ENCODE results near the gene LIPA.
A peak's percentile ranks its signal among the peaks of the same experiment; 100 is the strongest.
"Not testable (repeated sequence)": the region's sequence is repeated elsewhere in the genome, so short reads cannot be mapped to it uniquely, and the experiment has no call there.

The LIPA gene

GRCh38 chr10:89251409-89252224 lies at the start of gene LIPA:
TSS of gene LIPA (minus strand) at chr10:89251775. CDS start at chr10:89247648, 4,127 bp downstream.
- FAIRE-seq = peak; percentile 100
- peak; percentile 76 for TF ChIP-seq POLR2A (IDR thresholded peaks at IDR 0.05; ENCODE audit: low read depth, low read length)
- peak; percentile 97 for DNase-seq (ENCODE audit: insufficient read length, low spot score)

- FAIRE-seq (peak; percentile 88), DNase-seq (ENCODE audit: insufficient read length, low spot score) (no peak)
Measured at GRCh38 chr10:89301232-89301631, 49.7 kb upstream of the LIPA start.

GRCh38 chr10:89299031-89299430 lies 47.5 kb upstream of the LIPA start:
- no peak for FAIRE-seq
- no peak for TF ChIP-seq POLR2A (IDR thresholded peaks at IDR 0.05; ENCODE audit: low read depth, low read length)

More at GRCh38 chr10:89301232-89301631, 49.7 kb upstream of the LIPA start:
- no peak for TF ChIP-seq POLR2A (IDR thresholded peaks at IDR 0.05; ENCODE audit: low read depth, low read length)

GRCh38 chr10:89297791-89298190 lies 46.2 kb upstream of the LIPA start:
- no peak for TF ChIP-seq POLR2A (IDR thresholded peaks at IDR 0.05; ENCODE audit: low read depth, low read length)
- no peak for FAIRE-seq
- no peak for DNase-seq (ENCODE audit: insufficient read length, low spot score)

More at GRCh38 chr10:89299031-89299430, 47.5 kb upstream of the LIPA start:
- DNase-seq (ENCODE audit: insufficient read length, low spot score) = no peak

- FAIRE-seq = no peak
- no peak for TF ChIP-seq POLR2A (IDR thresholded peaks at IDR 0.05; ENCODE audit: low read depth, low read length)
- DNase-seq (ENCODE audit: insufficient read length, low spot score) = no peak
Measured at GRCh38 chr10:89297356-89297755, 45.8 kb upstream of the LIPA start.

GRCh38 chr10:89296220-89296648 lies 44.7 kb upstream of the LIPA start:
- TF ChIP-seq POLR2A (IDR thresholded peaks at IDR 0.05; ENCODE audit: low read depth, low read length) = no peak
- FAIRE-seq = no peak
- DNase-seq (ENCODE audit: insufficient read length, low spot score) = no peak

GRCh38 chr10:89295597-89295996 lies 44.0 kb upstream of the LIPA start:
- no peak for TF ChIP-seq POLR2A (IDR thresholded peaks at IDR 0.05; ENCODE audit: low read depth, low read length)
- no peak for DNase-seq (ENCODE audit: insufficient read length, low spot score)
- FAIRE-seq = peak; percentile 57

- DNase-seq (ENCODE audit: insufficient read length, low spot score) (no peak), FAIRE-seq (no peak)
- no peak for TF ChIP-seq POLR2A (IDR thresholded peaks at IDR 0.05; ENCODE audit: low read depth, low read length)
Measured at GRCh38 chr10:89294721-89295239, 43.2 kb upstream of the LIPA start.

GRCh38 chr10:89285303-89285702 lies 33.7 kb upstream of the LIPA start:
- not testable (repeated sequence) for DNase-seq (ENCODE audit: insufficient read length, low spot score)
- peak; percentile 77 for FAIRE-seq

GRCh38 chr10:89284711-89285110 lies 33.1 kb upstream of the LIPA start:
- not testable (repeated sequence) for DNase-seq (ENCODE audit: insufficient read length, low spot score); FAIRE-seq

GRCh38 chr10:89283936-89284475 lies 32.4 kb upstream of the LIPA start:
- no peak for DNase-seq (ENCODE audit: insufficient read length, low spot score)
- FAIRE-seq = peak; percentile 87
- no peak for TF ChIP-seq POLR2A (IDR thresholded peaks at IDR 0.05; ENCODE audit: low read depth, low read length)

- no peak for DNase-seq (ENCODE audit: insufficient read length, low spot score)
- peak; percentile 75 for FAIRE-seq
- TF ChIP-seq POLR2A (IDR thresholded peaks at IDR 0.05; ENCODE audit: low read depth, low read length) = no peak
Measured at GRCh38 chr10:89283025-89283935, 31.7 kb upstream of the LIPA start.

- FAIRE-seq (peak; percentile 85), DNase-seq (ENCODE audit: insufficient read length, low spot score) (no peak)
- TF ChIP-seq POLR2A (IDR thresholded peaks at IDR 0.05; ENCODE audit: low read depth, low read length) = no peak
Measured at GRCh38 chr10:89281606-89282395, 30.2 kb upstream of the LIPA start.

Measured in H54 (cell line).